Stimulated activated CD4-positive, alpha-beta T cell treated with anti-CD3 and anti-CD28 coated beads, Interleukin-4, amount 100 ng/mL, for 24 hours (primary cell): ENCODE data around the gene SRP72.
"Not testable (repeated sequence)": the region's sequence is repeated elsewhere in the genome, so short reads cannot be mapped to it uniquely, and the experiment has no call there.

Experiments
- DNase-seq: peaks from one replicate; pipeline ENCODE4 v3.0.0-alpha.2; 2020

Gene SRP72

GRCh38 chr4:56467284-56468096 lies at the start of gene SRP72:
SRP72 (plus strand) TSS chr4:56467617; CDS start chr4:56467636, 19 bp downstream.
- DNase-seq: peak; percentile 91

- DNase-seq: no peak
Measured at GRCh38 chr4:56424176-56424575, 43.2 kb upstream of the SRP72 start.

GRCh38 chr4:56424697-56425514 lies 42.5 kb upstream of the SRP72 start:
- peak; percentile 38 for DNase-seq

GRCh38 chr4:56425518-56425917 lies 41.9 kb upstream of the SRP72 start:
- no peak for DNase-seq

- DNase-seq: no peak
Measured at GRCh38 chr4:56426273-56426672, 41.1 kb upstream of the SRP72 start.

- DNase-seq: no peak
Measured at GRCh38 chr4:56427179-56427578, 40.2 kb upstream of the SRP72 start.

GRCh38 chr4:56430203-56430602 lies 37.2 kb upstream of the SRP72 start:
- no peak for DNase-seq

- no peak for DNase-seq
Measured at GRCh38 chr4:56433280-56433679, 34.1 kb upstream of the SRP72 start.

GRCh38 chr4:56434599-56435139 lies 32.7 kb upstream of the SRP72 start:
- peak; percentile 43 for DNase-seq

GRCh38 chr4:56435140-56435926 lies 32.1 kb upstream of the SRP72 start, which contains the start of gene PPAT:
PPAT (minus strand) TSS chr4:56435615; CDS start chr4:56435477, 138 bp downstream.
- DNase-seq: peak; percentile 98

GRCh38 chr4:56438766-56439165 lies 28.7 kb upstream of the SRP72 start:
- no peak for DNase-seq

GRCh38 chr4:56440983-56441382 lies 26.4 kb upstream of the SRP72 start:
- DNase-seq: no peak

GRCh38 chr4:56444719-56445118 lies 22.7 kb upstream of the SRP72 start:
- no peak for DNase-seq

GRCh38 chr4:56445699-56446098 lies 21.7 kb upstream of the SRP72 start:
- DNase-seq: no peak

- DNase-seq: no peak
Measured at GRCh38 chr4:56448301-56448700, 19.1 kb upstream of the SRP72 start.

- DNase-seq: not testable (repeated sequence)
Measured at GRCh38 chr4:56449475-56449874, 17.9 kb upstream of the SRP72 start.

GRCh38 chr4:56450342-56450741 lies 17.1 kb upstream of the SRP72 start:
- no peak for DNase-seq

GRCh38 chr4:56460085-56460484 lies 7.3 kb upstream of the SRP72 start:
- DNase-seq: no peak

GRCh38 chr4:56462157-56462556 lies 5.3 kb upstream of the SRP72 start:
- no peak for DNase-seq

- DNase-seq: no peak
Measured at GRCh38 chr4:56463711-56464110, 3.7 kb upstream of the SRP72 start.

- no peak for DNase-seq
Measured at GRCh38 chr4:56464581-56464980, 2.8 kb upstream of the SRP72 start.

- DNase-seq: no peak
Measured at GRCh38 chr4:56465599-56466295, 1.7 kb upstream of the SRP72 start.
